WERI-Rb-1 (cell line): ENCODE measurements around the gene NKAPL.

Experiments used
- DNase-seq: peaks from one replicate; pipeline ENCODE4 v3.0.0-alpha.2; 2020
- H3K27ac ChIP-seq: fragments of 250-450 bp; sonication (Bioruptor Pico); 2 replicates; pipeline ENCODE4 v1.5.1; 2020; ENCODE audit warnings: mild to moderate bottlenecking, moderate library complexity
- H3K27me3 ChIP-seq: fragments of 250-450 bp; sonication (Bioruptor Pico); 2 replicates; pipeline ENCODE4 v1.5.1; 2021; ENCODE audit warnings: mild to moderate bottlenecking, low read depth, moderate library complexity; ENCODE audit not compliant: insufficient read depth, severe bottlenecking
- H3K36me3 ChIP-seq: fragments of 250-450 bp; sonication (Bioruptor Pico); 2 replicates; pipeline ENCODE4 v1.5.1; 2020; ENCODE audit warnings: mild to moderate bottlenecking, moderate library complexity
- H3K4me3 ChIP-seq: 2 replicates; pipeline ENCODE4 v1.5.1; 2011; ENCODE audit warnings: low read depth, mild to moderate bottlenecking, control low read depth, low read length
- H3K9me3 ChIP-seq: fragments of 250-450 bp; sonication (Bioruptor Pico); 2 replicates; pipeline ENCODE4 v1.5.1; 2021; ENCODE audit warnings: mild to moderate bottlenecking, moderate library complexity; ENCODE audit not compliant: severe bottlenecking
- CTCF ChIP-seq: IDR thresholded peaks from 2 replicates; pipeline ENCODE4 v1.5.1; 2011; ENCODE audit warnings: low read depth, mild to moderate bottlenecking, control low read depth, inconsistent platforms, low read length

The NKAPL gene

GRCh38 chr6:28266563-28266961, 7.5 kb downstream of the NKAPL start:
- H3K27me3 ChIP-seq, result no peaks in the 10 kb centered on the region
- H3K4me3 ChIP-seq, result peak overlapping the region; percentile 78
- no peak for TF ChIP-seq CTCF
- H3K36me3 ChIP-seq, result peaks cover 4% of the 10 kb centered on the region
- H3K27ac ChIP-seq, result peak overlapping the region; percentile 87
- no peaks in the 10 kb centered on the region for H3K9me3 ChIP-seq
- DNase-seq, result no peak

GRCh38 chr6:28266962-28267694, 8.0 kb downstream of the NKAPL start, which contains the start of gene ZSCAN26:
ZSCAN26 (plus strand) TSS chr6:28267143; CDS start chr6:28271920, 4,777 bp downstream.
- peak within 1 kb of the TSS; percentile 87 for H3K27ac ChIP-seq
- no peaks in the 10 kb centered on the region for H3K27me3 ChIP-seq
- DNase-seq, result peak; percentile 98
- H3K9me3 ChIP-seq, result no peaks in the 10 kb centered on the region
- no peak for TF ChIP-seq CTCF
- H3K4me3 ChIP-seq, result peak within 1 kb of the TSS; percentile 78
- peaks cover 10% of the 10 kb centered on the region for H3K36me3 ChIP-seq

GRCh38 chr6:28267695-28268059, 8.6 kb downstream of the NKAPL start:
- Histone ChIP-seq H3K36me3 (peaks cover 15% of the 10 kb centered on the region), H3K27me3 (no peaks in the 10 kb centered on the region), H3K4me3 (peak overlapping the region; percentile 78), H3K27ac (peak overlapping the region; percentile 87), H3K9me3 (no peaks in the 10 kb centered on the region)
- no peak for TF ChIP-seq CTCF
- no peak for DNase-seq

GRCh38 chr6:28269492-28269891, 10.4 kb downstream of the NKAPL start:
- no peak overlapping the region for H3K27ac ChIP-seq
- no peaks in the 10 kb centered on the region for H3K27me3 ChIP-seq
- no peak for DNase-seq
- no peak overlapping the region for H3K4me3 ChIP-seq
- H3K36me3 ChIP-seq, result peaks cover 33% of the 10 kb centered on the region
- H3K9me3 ChIP-seq, result no peaks in the 10 kb centered on the region
- no peak for TF ChIP-seq CTCF

- TF ChIP-seq CTCF, result no peak
- Histone ChIP-seq H3K36me3 (peaks cover 60% of the 10 kb centered on the region), H3K27me3 (no peaks in the 10 kb centered on the region)
Measured at GRCh38 chr6:28274888-28275287, 15.8 kb downstream of the NKAPL start.

GRCh38 chr6:28277746-28278145, 18.6 kb downstream of the NKAPL start:
- no peak for TF ChIP-seq CTCF
- peaks cover 44% of the 10 kb centered on the region for H3K36me3 ChIP-seq

More at GRCh38 chr6:28274888-28275287, 15.8 kb downstream of the NKAPL start:
- no peak for DNase-seq
- Histone ChIP-seq H3K4me3 (no peak overlapping the region), H3K27ac (no peak overlapping the region), H3K9me3 (no peaks in the 10 kb centered on the region)

More at GRCh38 chr6:28277746-28278145, 18.6 kb downstream of the NKAPL start:
- H3K27me3 ChIP-seq, result no peaks in the 10 kb centered on the region
- no peak overlapping the region for H3K27ac ChIP-seq
- no peak overlapping the region for H3K4me3 ChIP-seq
- no peaks in the 10 kb centered on the region for H3K9me3 ChIP-seq
- no peak for DNase-seq
